ENCODE results near the gene NDUFA11. TPM values are rescaled to one million over a fixed set of nuclear protein-coding genes. Genes with fewer than 3 reads are reported as not detected.
A peak's percentile ranks its signal among the peaks of the same experiment; 100 is the strongest.

Gene NDUFA11
- polyA plus RNA-seq, 3 donors = 188 to 552 (median 396) TPM

DNA sequence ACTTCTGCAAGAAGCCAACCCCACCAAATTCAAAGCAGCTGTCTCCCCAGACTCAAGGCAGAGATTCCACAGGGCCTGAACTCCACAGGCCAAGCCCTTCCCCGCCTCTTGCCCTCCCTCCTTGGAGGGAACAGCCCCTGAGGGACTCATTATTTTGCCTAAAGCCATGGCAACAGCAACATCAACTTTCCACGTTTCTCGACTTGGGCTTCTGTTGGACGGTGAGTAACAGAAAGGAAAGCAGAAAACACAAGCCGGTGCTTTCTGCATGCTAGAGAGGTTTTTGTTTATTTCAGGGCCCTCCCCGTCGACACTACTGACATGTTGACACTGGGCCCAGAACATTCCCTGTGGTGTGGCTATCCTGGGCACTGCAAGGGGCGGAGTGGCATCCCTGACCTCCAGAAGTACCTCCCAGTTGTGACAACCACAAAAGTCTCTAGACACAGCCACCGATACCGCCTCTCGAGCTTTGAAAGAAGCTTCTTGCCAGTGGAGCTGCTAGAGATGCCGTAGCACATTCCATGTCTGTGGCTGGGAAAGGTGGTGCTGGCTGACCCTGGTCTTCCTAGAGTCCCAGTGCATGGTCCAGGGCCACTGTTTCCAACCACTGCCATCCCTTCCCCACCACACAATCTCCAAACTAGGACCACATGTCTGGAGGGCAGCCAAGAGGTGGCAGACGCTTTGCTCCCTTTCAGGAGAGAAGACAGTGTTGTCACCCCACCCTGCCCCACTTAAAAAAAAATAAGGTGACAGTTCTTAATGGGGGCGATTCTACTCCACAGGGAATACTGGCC, 23.3 kb upstream of the NDUFA11 start:
- DNase-seq = no peak
- Histone ChIP-seq H3K27me3 (ENCODE audit: control insufficient read depth in 2 of 2, insufficient read depth in 2 of 2, low read length in 2 of 2) (no peaks in the 10 kb centered on the region), H2AFZ (ENCODE audit: insufficient read depth, low read depth, low read length, poor library complexity, severe bottlenecking) (no peak overlapping the region), H3K9me3 (replicated peaks in 1 of 2; ENCODE audit: control insufficient read depth in 1 of 2, insufficient read depth in 1 of 2, low read length in 2 of 2) (no peaks in the 10 kb centered on the region), H3K27ac (ENCODE audit: low read depth in 1 of 2, low read length in 2 of 2) (no peak overlapping the region), H4K20me1 (ENCODE audit: insufficient read depth, low read length) (no peaks in the 10 kb centered on the region), H3K36me3 (replicated peaks in 1 of 2; ENCODE audit: control insufficient read depth in 1 of 2, insufficient read depth in 2 of 2, low read length in 2 of 2) (peaks cover 95 to 100% of the 10 kb centered on the region in 2 donors), H3K4me3 (replicated peaks in 1 of 3; ENCODE audit: low read depth in 2 of 3, low read length in 3 of 3) (no peak overlapping the region), H3K4me1 (ENCODE audit: control insufficient read depth in 1 of 2, insufficient read depth in 2 of 2, low read length in 2 of 2) (no peaks in the 10 kb centered on the region), H3K4me2 (replicated peaks; ENCODE audit: extremely low read depth, low read length, poor library complexity, severe bottlenecking) (no peak overlapping the region), H3K9ac (ENCODE audit: insufficient read depth, low read length, poor library complexity, severe bottlenecking) (no peak overlapping the region), H3K79me2 (ENCODE audit: insufficient read depth, low read length) (no peaks in the 10 kb centered on the region)
- intact Hi-C loops (cut with micrococcal nuclease) = no loop called here
- H3K36me3 Mint-ChIP-seq = peaks cover 94 to 99% of the 10 kb centered on the region in 2 donors
- no peak overlapping the region for H3K4me3 Mint-ChIP-seq
- no peaks in the 10 kb centered on the region for H3K27me3 Mint-ChIP-seq (ENCODE audit: low read depth in 3 of 3)
- peak overlapping the region in 3 of 7 donors; percentile 10 to 55 (median 38) for H3K27ac Mint-ChIP-seq
- H3K4me1 Mint-ChIP-seq = no peaks in the 10 kb centered on the region
- TF ChIP-seq, protein P1, sequence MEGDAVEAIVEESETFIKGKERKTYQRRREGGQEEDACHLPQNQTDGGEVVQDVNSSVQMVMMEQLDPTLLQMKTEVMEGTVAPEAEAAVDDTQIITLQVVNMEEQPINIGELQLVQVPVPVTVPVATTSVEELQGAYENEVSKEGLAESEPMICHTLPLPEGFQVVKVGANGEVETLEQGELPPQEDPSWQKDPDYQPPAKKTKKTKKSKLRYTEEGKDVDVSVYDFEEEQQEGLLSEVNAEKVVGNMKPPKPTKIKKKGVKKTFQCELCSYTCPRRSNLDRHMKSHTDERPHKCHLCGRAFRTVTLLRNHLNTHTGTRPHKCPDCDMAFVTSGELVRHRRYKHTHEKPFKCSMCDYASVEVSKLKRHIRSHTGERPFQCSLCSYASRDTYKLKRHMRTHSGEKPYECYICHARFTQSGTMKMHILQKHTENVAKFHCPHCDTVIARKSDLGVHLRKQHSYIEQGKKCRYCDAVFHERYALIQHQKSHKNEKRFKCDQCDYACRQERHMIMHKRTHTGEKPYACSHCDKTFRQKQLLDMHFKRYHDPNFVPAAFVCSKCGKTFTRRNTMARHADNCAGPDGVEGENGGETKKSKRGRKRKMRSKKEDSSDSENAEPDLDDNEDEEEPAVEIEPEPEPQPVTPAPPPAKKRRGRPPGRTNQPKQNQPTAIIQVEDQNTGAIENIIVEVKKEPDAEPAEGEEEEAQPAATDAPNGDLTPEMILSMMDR (IDR thresholded peaks at IDR 0.05) = no peak
- H3K9me3 Mint-ChIP-seq = no peaks in the 10 kb centered on the region
- WGBS (ENCODE audit: insufficient coverage) = 100% methylated on average over 10 of the region's 14 CpGs

DNA sequence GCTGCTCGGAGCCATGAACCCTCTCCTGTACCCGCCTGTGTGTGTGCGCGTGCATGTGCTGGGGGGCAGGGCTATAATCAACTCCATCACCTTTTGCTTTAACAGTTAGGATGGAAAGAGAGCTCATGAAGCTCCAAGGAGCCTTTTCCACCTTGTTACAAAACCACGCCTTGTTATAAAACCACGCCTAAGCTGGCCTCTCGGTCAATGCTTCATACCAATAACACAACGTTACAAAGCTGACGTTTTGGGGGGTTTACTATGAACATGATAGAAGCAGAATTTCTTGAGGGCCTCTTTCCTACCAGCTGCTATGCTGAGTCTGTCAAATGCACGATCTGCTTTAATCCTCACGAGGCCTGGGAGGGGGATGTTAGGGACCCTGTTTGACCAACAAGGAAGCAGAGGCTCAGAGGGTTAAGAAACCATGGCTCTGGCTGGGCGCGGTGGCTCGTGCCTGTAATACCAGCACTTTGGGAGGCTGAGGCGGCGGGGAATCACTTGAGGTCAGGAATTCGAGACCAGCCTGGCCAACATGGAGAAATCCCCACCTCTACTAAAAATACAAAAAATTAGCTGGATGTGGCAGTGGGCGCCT, 22.3 kb upstream of the NDUFA11 start:
- H2AFZ ChIP-seq (ENCODE audit: insufficient read depth, low read depth, low read length, poor library complexity, severe bottlenecking) = no peak overlapping the region
- intact Hi-C loops (cut with micrococcal nuclease) = no loop called here

More for the DNA sequence above, 22.3 kb upstream of the NDUFA11 start:
- Histone ChIP-seq H4K20me1 (ENCODE audit: insufficient read depth, low read length) (no peaks in the 10 kb centered on the region), H3K4me1 (ENCODE audit: control insufficient read depth in 1 of 2, insufficient read depth in 2 of 2, low read length in 2 of 2) (no peaks in the 10 kb centered on the region), H3K4me2 (replicated peaks; ENCODE audit: extremely low read depth, low read length, poor library complexity, severe bottlenecking) (no peak overlapping the region), H3K9me3 (replicated peaks in 1 of 2; ENCODE audit: control insufficient read depth in 1 of 2, insufficient read depth in 1 of 2, low read length in 2 of 2) (no peaks in the 10 kb centered on the region), H3K36me3 (replicated peaks in 1 of 2; ENCODE audit: control insufficient read depth in 1 of 2, insufficient read depth in 2 of 2, low read length in 2 of 2) (peaks cover 96 to 100% of the 10 kb centered on the region in 2 donors), H3K27ac (ENCODE audit: low read depth in 1 of 2, low read length in 2 of 2) (no peak overlapping the region), H3K79me2 (ENCODE audit: insufficient read depth, low read length) (no peaks in the 10 kb centered on the region), H3K4me3 (replicated peaks in 1 of 3; ENCODE audit: low read depth in 2 of 3, low read length in 3 of 3) (no peak overlapping the region), H3K9ac (ENCODE audit: insufficient read depth, low read length, poor library complexity, severe bottlenecking) (no peak overlapping the region), H3K27me3 (ENCODE audit: control insufficient read depth in 2 of 2, insufficient read depth in 2 of 2, low read length in 2 of 2) (no peaks in the 10 kb centered on the region)
- Mint-ChIP-seq H3K36me3 (peaks cover 94 to 100% of the 10 kb centered on the region in 2 donors), H3K4me3 (no peak overlapping the region), H3K4me1 (no peaks in the 10 kb centered on the region), H3K9me3 (no peaks in the 10 kb centered on the region), H3K27ac (peak overlapping the region in 1 of 7 donors; percentile 55), H3K27me3 (ENCODE audit: low read depth in 3 of 3) (no peaks in the 10 kb centered on the region)
- TF ChIP-seq, protein P1 (IDR thresholded peaks at IDR 0.05) = no peak
- WGBS (ENCODE audit: insufficient coverage) = 93% methylated on average over 3 of the region's 18 CpGs
- no peak for DNase-seq
